ENCODE results near the gene TLR7.

TLR7 gene

GRCh38 chrX:12866451-12867377 is at the start of gene TLR7:
TLR7 (plus strand) TSS chrX:12867072; CDS start chrX:12867579, 507 bp downstream.
- DNase-seq = no peak

DNA sequence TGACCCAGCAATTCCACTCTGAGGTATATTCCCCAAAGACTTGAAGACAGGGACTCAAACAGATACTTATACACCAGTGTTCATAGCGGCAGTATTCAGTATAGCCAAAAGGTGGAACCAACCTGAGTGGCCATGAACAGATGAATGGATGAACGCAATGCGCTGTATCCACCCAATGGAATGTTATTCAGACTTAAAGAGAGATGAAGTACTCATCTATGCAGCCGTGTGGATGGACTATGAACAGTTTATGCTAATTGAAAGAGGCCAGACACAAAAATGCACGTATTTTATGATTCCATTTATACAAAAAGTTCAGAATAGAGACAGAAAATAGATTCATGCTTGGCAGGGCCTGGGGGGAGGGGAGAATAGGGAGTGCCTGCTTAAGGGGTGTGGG is 49.3 kb upstream of the TLR7 start:
- DNase-seq = no peak

DNA sequence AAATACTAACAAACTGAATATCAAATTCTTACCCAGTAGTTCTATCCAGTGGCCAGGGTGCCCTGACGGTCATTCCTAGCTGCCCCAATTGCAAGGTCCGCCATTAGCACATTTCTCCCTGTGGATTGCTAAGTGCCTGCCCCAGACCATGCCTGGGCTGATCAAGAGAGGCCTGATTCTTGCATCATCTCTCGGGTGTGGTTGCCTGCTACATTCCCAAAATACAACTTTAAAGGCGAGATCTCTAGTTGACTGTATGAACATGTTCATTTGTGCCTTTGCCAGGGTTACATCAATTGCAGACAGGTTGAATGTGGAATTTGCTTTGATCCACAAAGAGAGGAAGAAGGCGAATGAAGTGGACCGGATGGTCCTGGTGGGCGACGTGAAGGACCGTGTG is 47.6 kb upstream of the TLR7 start:
- DNase-seq = no peak

GRCh38 chrX:12820737-12821136 is 46.1 kb upstream of the TLR7 start:
- DNase-seq = no peak

- DNase-seq = no peak
Observed at GRCh38 chrX:12824944-12825343, 41.9 kb upstream of the TLR7 start.

- DNase-seq = no peak
Observed at GRCh38 chrX:12825801-12826200, 41.1 kb upstream of the TLR7 start.

DNA sequence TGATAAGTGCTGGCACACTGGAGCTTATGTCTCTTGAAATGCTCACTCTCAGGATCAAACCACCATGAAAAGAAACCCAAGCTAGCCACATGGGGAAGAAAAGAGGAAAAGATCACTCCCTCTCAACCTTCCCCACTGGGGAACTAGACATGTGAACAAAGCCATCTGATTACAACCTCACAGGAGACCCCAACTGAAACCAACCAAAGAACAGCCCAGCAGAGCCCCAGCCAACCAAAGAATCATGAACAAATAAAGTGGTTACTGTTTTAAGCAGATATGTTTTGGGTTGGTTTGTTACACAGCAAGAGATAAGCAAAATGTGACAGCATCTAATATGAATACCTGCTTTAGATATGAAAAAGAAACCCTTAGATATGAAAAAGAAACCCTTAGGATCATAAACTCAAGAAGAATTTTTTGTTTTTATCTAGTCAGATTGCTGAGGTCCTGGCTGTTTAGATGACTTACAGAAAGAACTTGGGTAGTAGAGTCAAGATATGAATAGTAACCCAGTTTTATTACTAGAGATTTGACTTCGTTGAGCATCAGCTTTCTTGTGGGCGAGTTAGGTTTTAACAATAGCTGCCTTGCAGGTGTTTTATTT is 23.7 kb upstream of the TLR7 start:
- no peak for DNase-seq

DNA sequence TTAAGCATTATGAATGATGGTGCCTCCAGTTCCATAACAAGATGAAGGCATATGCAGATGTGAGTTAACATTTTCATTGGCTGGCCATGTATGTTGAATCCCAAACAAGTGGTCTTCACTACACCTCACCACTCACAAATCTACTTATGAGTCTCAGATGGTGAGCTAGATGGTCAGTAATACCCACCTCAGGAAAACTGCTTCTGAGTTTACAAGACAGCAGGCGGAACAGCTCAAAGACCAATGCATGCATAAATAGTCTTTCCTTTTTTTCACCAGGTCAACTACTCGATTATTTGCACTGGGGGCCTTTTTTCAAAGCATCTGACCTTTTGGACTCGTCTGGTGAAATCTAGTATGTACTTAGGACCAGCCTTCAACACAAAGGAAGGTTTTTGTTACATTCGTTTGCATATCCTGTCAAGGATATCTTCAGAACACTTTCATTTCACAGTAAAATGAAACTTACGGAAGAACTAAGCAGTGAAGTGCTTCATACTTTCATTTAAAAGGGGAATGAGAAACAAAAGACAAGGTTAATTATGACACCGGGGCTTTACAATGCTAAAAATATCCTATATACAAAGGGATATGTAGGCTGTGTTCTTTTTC is 23.1 kb upstream of the TLR7 start:
- DNase-seq = no peak

DNA sequence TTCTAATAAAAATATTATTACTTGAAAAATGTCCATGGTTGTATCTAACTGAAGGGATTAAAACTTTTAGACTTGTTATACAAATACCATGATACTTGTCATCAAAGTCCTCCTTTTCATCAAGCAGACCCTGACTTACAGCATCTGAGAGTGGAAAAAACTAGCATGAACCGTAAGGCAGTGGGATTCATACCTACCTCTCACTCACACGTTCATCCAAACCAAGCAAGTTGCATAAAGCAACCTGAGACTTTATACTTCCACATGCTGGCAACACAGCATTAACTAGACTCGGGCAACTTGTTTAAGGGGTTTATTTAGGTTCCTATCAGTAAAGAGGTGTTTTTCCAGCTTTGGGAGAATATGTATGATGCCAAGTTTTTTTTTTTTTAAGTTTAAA is 22.6 kb upstream of the TLR7 start:
- DNase-seq = no peak

GRCh38 chrX:12865359-12865758 is 1.5 kb upstream of the TLR7 start:
- no peak for DNase-seq

DNA sequence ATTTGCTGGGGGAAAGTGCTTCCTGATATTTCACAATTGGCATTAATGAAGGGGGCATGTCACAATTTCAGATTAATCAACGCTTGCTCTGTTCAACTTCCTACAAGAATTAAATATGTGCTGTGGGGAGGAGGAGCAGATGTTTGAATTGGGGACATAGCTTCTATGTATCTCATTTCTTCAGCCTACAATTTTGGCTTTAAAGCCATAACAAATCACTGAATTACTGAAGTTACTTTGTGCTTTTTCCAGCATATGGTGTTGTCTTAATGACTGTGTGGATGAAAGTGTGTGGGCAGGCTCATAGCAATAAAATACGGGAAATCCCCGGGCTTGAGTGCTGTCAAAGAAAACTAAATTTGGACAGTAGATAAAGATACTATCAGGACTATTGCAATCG is 813 bp downstream of the TLR7 start:
- no peak for DNase-seq

- no peak for DNase-seq
Observed at GRCh38 chrX:12868747-12869146, 1.9 kb downstream of the TLR7 start.

GRCh38 chrX:12871257-12871656 is 4.4 kb downstream of the TLR7 start:
- no peak for DNase-seq

DNA sequence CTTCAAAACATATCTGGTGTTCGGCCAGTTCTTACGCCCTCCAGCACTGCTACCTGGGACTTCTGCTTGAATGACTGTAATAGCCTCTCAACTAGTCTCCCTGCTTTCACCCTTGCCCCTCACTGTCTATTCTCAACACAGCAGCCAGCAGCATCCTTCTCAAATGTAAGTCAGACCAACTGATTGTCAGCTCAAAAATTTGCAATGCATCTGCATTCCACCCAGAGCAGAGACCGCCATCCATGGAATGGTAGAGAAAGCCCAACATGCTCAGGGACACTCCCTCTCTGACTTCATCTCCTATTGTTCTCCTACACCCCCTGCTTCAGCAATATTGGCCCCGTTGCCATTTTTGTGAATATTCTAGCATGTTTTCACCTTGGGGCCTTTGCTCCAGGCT is 5.9 kb downstream of the TLR7 start:
- DNase-seq = no peak

- no peak for DNase-seq
Observed at GRCh38 chrX:12874581-12874980, 7.7 kb downstream of the TLR7 start.

- DNase-seq = no peak
Observed at GRCh38 chrX:12877386-12877785, 10.5 kb downstream of the TLR7 start.

DNA sequence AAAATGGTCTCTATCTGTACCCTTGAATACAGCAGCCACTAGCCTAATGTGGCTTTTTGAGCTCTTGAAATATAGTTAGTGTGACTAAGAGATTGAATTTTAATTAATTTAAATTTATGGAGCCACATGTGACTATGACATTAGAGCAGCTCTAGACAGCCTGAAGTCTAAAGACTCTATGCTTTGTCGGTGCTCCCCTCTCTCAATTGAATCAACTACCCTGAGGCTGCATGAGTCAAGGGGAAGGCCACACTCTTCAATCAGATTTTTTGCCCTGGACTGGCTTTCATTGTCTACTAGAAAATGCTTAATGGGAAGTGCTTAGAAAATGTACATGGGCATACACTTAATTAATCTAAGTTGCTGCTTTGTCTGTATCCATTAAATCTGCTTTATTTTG is 11.7 kb downstream of the TLR7 start:
- DNase-seq = no peak

DNA sequence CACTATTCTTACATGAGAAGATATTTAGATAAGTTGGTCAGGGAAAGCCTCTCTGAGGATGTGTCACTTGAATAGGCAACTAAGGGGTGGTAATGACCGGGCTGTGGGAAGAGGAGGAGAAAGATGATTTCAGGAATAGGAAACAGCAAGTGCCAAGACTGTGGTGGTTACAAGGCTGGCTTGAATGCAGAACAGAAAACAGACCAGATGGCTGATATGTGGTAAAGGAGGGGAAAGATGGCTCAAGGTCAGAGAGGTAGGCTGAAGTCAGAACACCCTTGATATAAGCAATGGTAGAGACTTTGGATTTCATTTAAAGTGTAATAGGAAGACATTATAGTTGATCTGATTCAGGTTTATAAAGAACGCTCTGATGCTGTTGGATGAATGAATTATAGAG is 15.0 kb downstream of the TLR7 start:
- no peak for DNase-seq

GRCh38 chrX:12885508-12885907 is 18.6 kb downstream of the TLR7 start:
- DNase-seq = no peak

DNA sequence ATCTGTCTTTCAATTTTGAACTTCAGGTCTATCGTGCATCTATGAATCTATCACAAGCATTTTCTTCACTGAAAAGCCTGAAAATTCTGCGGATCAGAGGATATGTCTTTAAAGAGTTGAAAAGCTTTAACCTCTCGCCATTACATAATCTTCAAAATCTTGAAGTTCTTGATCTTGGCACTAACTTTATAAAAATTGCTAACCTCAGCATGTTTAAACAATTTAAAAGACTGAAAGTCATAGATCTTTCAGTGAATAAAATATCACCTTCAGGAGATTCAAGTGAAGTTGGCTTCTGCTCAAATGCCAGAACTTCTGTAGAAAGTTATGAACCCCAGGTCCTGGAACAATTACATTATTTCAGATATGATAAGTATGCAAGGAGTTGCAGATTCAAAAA is 19.7 kb downstream of the TLR7 start:
- no peak for DNase-seq

- DNase-seq = no peak
Observed at GRCh38 chrX:12887141-12887540, 20.3 kb downstream of the TLR7 start.

GRCh38 chrX:12887767-12888166 is 20.9 kb downstream of the TLR7 start:
- DNase-seq = no peak

GRCh38 chrX:12890467-12890866 is 23.6 kb downstream of the TLR7 start:
- no peak for DNase-seq

- no peak for DNase-seq
Observed at GRCh38 chrX:12891171-12891570, 24.3 kb downstream of the TLR7 start.

All from DMS79 treated with DMSO at 0.1 percent for 48 hours (cell line).